Activated CD8-positive, alpha-beta memory T cell treated with anti-CD3 and anti-CD28 coated beads for 4 hours (primary cell): ENCODE data around the gene HACD2.
"Not testable (repeated sequence)": the region's sequence is repeated elsewhere in the genome, so short reads cannot be mapped to it uniquely, and the experiment has no call there.

Source experiments
- DNase-seq, 2 donors: peaks; one replicate each; pipeline ENCODE4 v3.0.0-alpha.2; 2020; ENCODE audit warnings: low read depth in 2 of 2

Gene HACD2

GRCh38 chr3:123611674-123612073 is 26.8 kb upstream of the HACD2 start:
- DNase-seq, result not testable (repeated sequence)

GRCh38 chr3:123611082-123611481 is 26.2 kb upstream of the HACD2 start:
- no peak for DNase-seq

GRCh38 chr3:123610331-123610730 is 25.5 kb upstream of the HACD2 start:
- DNase-seq, result no peak

GRCh38 chr3:123609063-123609462 is 24.2 kb upstream of the HACD2 start:
- DNase-seq, result no peak

GRCh38 chr3:123608263-123608937 is 23.5 kb upstream of the HACD2 start:
- DNase-seq, result no peak

GRCh38 chr3:123606527-123606926 is 21.7 kb upstream of the HACD2 start:
- DNase-seq, result no peak

- no peak for DNase-seq
Observed at GRCh38 chr3:123605789-123606234, 21.0 kb upstream of the HACD2 start.

- not testable (repeated sequence) for DNase-seq
Observed at GRCh38 chr3:123603153-123603552, 18.3 kb upstream of the HACD2 start.

- DNase-seq, result no peak
Observed at GRCh38 chr3:123602325-123602724, 17.5 kb upstream of the HACD2 start.

- not testable (repeated sequence) for DNase-seq
Observed at GRCh38 chr3:123600863-123601262, 16.0 kb upstream of the HACD2 start.

GRCh38 chr3:123597561-123597960 is 12.7 kb upstream of the HACD2 start:
- DNase-seq, result no peak

- no peak for DNase-seq
Observed at GRCh38 chr3:123595396-123596180, 10.7 kb upstream of the HACD2 start.

- no peak for DNase-seq
Observed at GRCh38 chr3:123593381-123593780, 8.5 kb upstream of the HACD2 start.

GRCh38 chr3:123590685-123591450 is 6.0 kb upstream of the HACD2 start:
- DNase-seq, result no peak

GRCh38 chr3:123587401-123587800 is 2.5 kb upstream of the HACD2 start:
- no peak for DNase-seq

GRCh38 chr3:123586968-123587367 is 2.1 kb upstream of the HACD2 start:
- DNase-seq, result no peak

GRCh38 chr3:123586131-123586530 is 1.3 kb upstream of the HACD2 start:
- DNase-seq, result no peak

- DNase-seq, result peak; percentile 1 to 5
Observed at GRCh38 chr3:123584284-123584987, 417 bp downstream of the HACD2 start.

- DNase-seq, result no peak
Observed at GRCh38 chr3:123583561-123583960, 1.3 kb downstream of the HACD2 start.

- DNase-seq, result no peak
Observed at GRCh38 chr3:123582315-123582714, 2.5 kb downstream of the HACD2 start.

- DNase-seq, result no peak
Observed at GRCh38 chr3:123576122-123576521, 8.7 kb downstream of the HACD2 start.

- DNase-seq, result no peak
Observed at GRCh38 chr3:123571973-123572365, 12.9 kb downstream of the HACD2 start.
